ENCODE measurements around the gene ATXN7L1. TPM values are rescaled to one million over a fixed set of nuclear protein-coding genes. Genes with fewer than 3 reads are reported as not detected.
"Not testable (repeated sequence)": the region's sequence is repeated elsewhere in the genome, so short reads cannot be mapped to it uniquely, and the experiment has no call there.

Gene ATXN7L1
- total and polyA plus RNA-seq, 2 donors = 7.2 to 7.8 TPM

DNA sequence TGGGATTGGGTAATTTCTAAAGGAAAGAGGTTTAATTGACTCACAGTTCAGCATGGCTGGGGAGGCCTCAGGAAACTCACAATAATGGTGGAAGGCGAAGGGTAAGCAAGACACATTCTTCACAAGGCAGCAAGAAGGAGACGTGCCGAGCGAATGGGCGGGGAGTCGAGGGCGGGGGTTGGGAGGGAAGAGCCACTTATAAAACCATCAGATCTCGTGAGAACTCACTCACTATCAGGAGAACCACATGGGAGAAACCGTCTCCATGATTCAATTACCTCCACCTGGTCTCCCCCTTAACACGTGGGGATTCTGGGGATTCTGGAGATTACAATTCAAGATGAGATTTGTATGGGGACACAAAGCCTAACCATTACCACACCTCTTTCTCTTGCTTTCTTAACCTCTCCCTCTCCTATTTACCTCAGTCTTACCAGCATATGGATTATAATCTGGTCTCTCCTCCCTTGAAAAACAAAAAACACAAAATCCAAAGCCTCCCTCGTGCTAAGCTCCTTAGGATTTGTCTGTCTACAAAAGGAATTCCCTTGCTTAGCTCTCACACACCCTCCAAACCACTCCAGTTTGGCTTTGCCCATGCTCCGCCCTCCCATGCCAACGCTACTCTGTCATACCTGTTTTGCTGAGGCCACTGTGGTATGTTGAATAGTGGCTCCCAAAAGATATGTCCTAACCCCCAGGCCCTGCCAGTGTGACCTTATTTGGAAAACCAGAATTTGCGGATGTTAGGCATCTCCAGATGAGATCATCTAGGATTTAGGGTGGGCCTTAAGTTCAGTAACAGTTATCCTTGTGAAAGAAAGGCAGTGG is 275.5 kb downstream of the ATXN7L1 start:
- H3K4me1 ChIP-seq (ENCODE audit: control insufficient read depth in 2 of 2, insufficient read depth in 2 of 2, low read length in 2 of 2) = no peaks in the 10 kb centered on the region

DNA sequence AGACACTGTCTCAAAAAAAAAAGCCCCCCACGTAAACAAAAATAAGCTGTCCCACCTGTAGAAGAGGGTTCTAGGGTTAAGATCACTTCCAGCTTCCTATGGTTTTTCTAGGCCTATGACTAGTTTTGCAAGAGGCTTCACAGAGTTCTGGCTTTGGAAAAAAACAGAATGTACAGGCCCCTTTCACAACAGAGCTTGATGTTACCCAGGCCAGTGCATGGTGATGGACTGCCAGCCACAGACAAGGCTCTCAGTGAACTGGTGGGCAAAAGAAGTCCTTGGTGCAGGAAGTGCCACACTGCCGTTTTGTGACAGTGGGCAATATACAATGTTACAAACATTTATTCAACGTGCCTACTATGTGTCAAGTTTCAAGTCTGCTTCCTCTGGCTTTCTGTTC is 276.8 kb downstream of the ATXN7L1 start:
- Histone ChIP-seq H3K4me1 (ENCODE audit: control insufficient read depth in 2 of 2, insufficient read depth in 2 of 2, low read length in 2 of 2) (no peaks in the 10 kb centered on the region), H3K27me3 (ENCODE audit: control insufficient read depth in 2 of 2, insufficient read depth in 1 of 2, low read length in 1 of 2) (no peaks in the 10 kb centered on the region), H3K9me3 (ENCODE audit: control insufficient read depth in 2 of 2, insufficient read depth in 1 of 2, low read length in 1 of 2) (no peaks in the 10 kb centered on the region), H3K27ac (ENCODE audit: low read depth in 1 of 2, low read length in 1 of 2) (no peak overlapping the region), H3K4me3 (ENCODE audit: low read length in 2 of 2) (no peak overlapping the region), H3K36me3 (ENCODE audit: control insufficient read depth in 2 of 2, insufficient read depth in 2 of 2, low read length in 1 of 2) (no peaks in the 10 kb centered on the region)
- no peak for DNase-seq (ENCODE audit: low read depth in 6 of 9, low spot score in 9 of 9)
- WGBS = 81% methylated on average over 3 of the region's 3 CpGs

More for the DNA sequence above, 275.5 kb downstream of the ATXN7L1 start:
- Histone ChIP-seq H3K36me3 (ENCODE audit: control insufficient read depth in 2 of 2, insufficient read depth in 2 of 2, low read length in 1 of 2) (no peaks in the 10 kb centered on the region), H3K9me3 (ENCODE audit: control insufficient read depth in 2 of 2, insufficient read depth in 1 of 2, low read length in 1 of 2) (no peaks in the 10 kb centered on the region), H3K4me3 (ENCODE audit: low read length in 2 of 2) (no peak overlapping the region), H3K27ac (ENCODE audit: low read depth in 1 of 2, low read length in 1 of 2) (no peak overlapping the region), H3K27me3 (ENCODE audit: control insufficient read depth in 2 of 2, insufficient read depth in 1 of 2, low read length in 1 of 2) (no peaks in the 10 kb centered on the region)
- WGBS = 92% methylated on average over 14 of the region's 14 CpGs
- no peak for DNase-seq (ENCODE audit: low read depth in 6 of 9, low spot score in 9 of 9)

DNA sequence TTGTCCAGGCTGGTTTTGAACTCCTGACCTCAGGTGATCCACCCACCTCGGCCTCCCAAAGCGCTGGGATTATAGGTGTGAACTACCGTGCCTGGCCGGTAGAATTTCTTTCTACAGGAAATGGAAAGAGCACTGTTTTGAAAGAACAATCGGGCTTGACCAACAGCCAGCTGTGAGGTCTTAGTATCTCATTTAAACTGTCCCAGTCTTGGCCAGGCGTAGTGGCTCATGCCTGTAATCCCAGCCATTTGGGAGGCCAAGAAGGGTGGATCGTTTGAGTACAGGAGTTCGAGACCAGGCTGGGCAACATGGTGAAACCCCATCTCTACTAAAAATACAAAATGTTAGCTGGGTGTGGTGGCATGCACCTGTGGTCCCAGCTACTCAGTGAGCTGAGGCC is 277.3 kb downstream of the ATXN7L1 start:
- not testable (repeated sequence) for H3K9me3 ChIP-seq (ENCODE audit: control insufficient read depth in 2 of 2, insufficient read depth in 1 of 2, low read length in 1 of 2); H3K4me1 ChIP-seq (ENCODE audit: control insufficient read depth in 2 of 2, insufficient read depth in 2 of 2, low read length in 2 of 2); H3K4me3 ChIP-seq (ENCODE audit: low read length in 2 of 2); H3K36me3 ChIP-seq (ENCODE audit: control insufficient read depth in 2 of 2, insufficient read depth in 2 of 2, low read length in 1 of 2); DNase-seq (ENCODE audit: low read depth in 6 of 9, low spot score in 9 of 9); H3K27me3 ChIP-seq (ENCODE audit: control insufficient read depth in 2 of 2, insufficient read depth in 1 of 2, low read length in 1 of 2); H3K27ac ChIP-seq (ENCODE audit: low read depth in 1 of 2, low read length in 1 of 2)
- 93% methylated on average over 8 of the region's 8 CpGs for WGBS

DNA sequence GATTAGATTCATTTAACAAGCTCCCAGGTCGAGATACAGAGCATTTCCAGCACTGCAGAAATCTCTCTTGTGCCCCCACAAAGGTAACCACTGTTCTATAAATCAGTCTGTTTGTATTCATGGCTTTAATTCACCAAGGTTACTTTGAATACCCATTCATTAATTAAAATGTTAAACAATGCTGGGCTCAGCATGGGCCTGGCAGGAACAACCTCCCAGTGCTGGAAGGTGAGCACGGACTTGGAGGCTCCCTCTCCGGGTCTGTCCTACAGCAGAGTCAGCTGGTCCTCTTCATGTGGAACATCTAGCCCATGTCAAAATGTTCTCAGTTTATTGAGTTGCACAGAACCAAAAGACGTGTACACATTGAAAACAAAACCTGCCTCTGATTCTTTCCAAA is 279.5 kb downstream of the ATXN7L1 start:
- Histone ChIP-seq H3K9me3 (ENCODE audit: control insufficient read depth in 2 of 2, insufficient read depth in 1 of 2, low read length in 1 of 2) (no peaks in the 10 kb centered on the region), H3K4me3 (ENCODE audit: low read length in 2 of 2) (no peak overlapping the region), H3K27ac (ENCODE audit: low read depth in 1 of 2, low read length in 1 of 2) (no peak overlapping the region), H3K27me3 (ENCODE audit: control insufficient read depth in 2 of 2, insufficient read depth in 1 of 2, low read length in 1 of 2) (no peaks in the 10 kb centered on the region), H3K36me3 (ENCODE audit: control insufficient read depth in 2 of 2, insufficient read depth in 2 of 2, low read length in 1 of 2) (no peaks in the 10 kb centered on the region), H3K4me1 (ENCODE audit: control insufficient read depth in 2 of 2, insufficient read depth in 2 of 2, low read length in 2 of 2) (no peaks in the 10 kb centered on the region)
- no peak for DNase-seq (ENCODE audit: low read depth in 6 of 9, low spot score in 9 of 9)
- WGBS = 90% methylated on average over 4 of the region's 4 CpGs

DNA sequence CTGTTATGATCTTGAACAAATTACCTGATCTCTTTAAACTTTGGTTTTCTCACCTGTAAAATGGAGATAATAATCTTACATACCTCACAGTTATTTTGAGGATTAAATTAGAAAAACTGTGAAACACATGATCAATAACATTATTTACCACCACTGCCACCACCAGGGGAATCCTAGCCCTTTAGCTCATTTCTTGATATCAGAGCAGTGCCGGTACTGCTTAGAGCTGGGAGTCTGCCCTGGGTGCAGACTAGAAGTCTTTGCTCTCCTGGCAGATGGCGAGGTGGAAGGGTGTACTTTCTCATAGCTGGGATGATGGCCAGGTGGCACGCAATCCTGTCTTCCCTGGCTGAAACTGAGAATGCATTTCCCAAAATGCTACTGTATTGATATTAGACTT is 282.4 kb downstream of the ATXN7L1 start:
- Histone ChIP-seq H3K9me3 (ENCODE audit: control insufficient read depth in 2 of 2, insufficient read depth in 1 of 2, low read length in 1 of 2) (no peaks in the 10 kb centered on the region), H3K27ac (ENCODE audit: low read depth in 1 of 2, low read length in 1 of 2) (no peak overlapping the region), H3K27me3 (ENCODE audit: control insufficient read depth in 2 of 2, insufficient read depth in 1 of 2, low read length in 1 of 2) (no peaks in the 10 kb centered on the region), H3K4me1 (ENCODE audit: control insufficient read depth in 2 of 2, insufficient read depth in 2 of 2, low read length in 2 of 2) (no peaks in the 10 kb centered on the region), H3K4me3 (ENCODE audit: low read length in 2 of 2) (no peak overlapping the region), H3K36me3 (ENCODE audit: control insufficient read depth in 2 of 2, insufficient read depth in 2 of 2, low read length in 1 of 2) (no peaks in the 10 kb centered on the region)
- DNase-seq (ENCODE audit: low read depth in 6 of 9, low spot score in 9 of 9) = no peak
- 94% methylated on average over 3 of the region's 3 CpGs for WGBS

DNA sequence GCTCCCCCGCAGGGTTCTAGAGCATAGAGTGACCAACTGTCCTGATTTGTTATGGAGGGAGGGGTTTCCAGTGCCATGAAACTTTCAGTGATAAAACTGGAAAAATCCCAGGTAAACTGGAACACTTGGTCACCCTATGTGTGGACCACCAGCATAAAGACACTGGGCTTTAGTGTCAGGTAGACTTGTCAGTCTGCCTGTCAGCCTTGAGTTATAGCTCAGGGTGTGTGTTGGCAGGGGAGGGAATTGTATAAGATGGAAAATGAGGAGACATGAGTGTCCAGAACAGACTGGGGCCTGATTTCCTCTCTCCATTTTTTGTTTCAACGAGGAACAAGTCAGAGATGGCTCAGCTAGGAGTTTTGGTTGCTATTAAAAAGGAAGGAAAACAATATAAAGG is 284.9 kb downstream of the ATXN7L1 start:
- no peak for DNase-seq (ENCODE audit: low read depth in 6 of 9, low spot score in 9 of 9)
- no peaks in the 10 kb centered on the region for H3K4me1 ChIP-seq (ENCODE audit: control insufficient read depth in 2 of 2, insufficient read depth in 2 of 2, low read length in 2 of 2)
- H3K27me3 ChIP-seq (ENCODE audit: control insufficient read depth in 2 of 2, insufficient read depth in 1 of 2, low read length in 1 of 2) = no peaks in the 10 kb centered on the region
- 59% methylated on average over 2 of the region's 2 CpGs for WGBS
- H3K36me3 ChIP-seq (ENCODE audit: control insufficient read depth in 2 of 2, insufficient read depth in 2 of 2, low read length in 1 of 2) = no peaks in the 10 kb centered on the region
- no peaks in the 10 kb centered on the region for H3K9me3 ChIP-seq (ENCODE audit: control insufficient read depth in 2 of 2, insufficient read depth in 1 of 2, low read length in 1 of 2)
- no peak overlapping the region for H3K4me3 ChIP-seq (ENCODE audit: low read length in 2 of 2)
- H3K27ac ChIP-seq (ENCODE audit: low read depth in 1 of 2, low read length in 1 of 2) = no peak overlapping the region

DNA sequence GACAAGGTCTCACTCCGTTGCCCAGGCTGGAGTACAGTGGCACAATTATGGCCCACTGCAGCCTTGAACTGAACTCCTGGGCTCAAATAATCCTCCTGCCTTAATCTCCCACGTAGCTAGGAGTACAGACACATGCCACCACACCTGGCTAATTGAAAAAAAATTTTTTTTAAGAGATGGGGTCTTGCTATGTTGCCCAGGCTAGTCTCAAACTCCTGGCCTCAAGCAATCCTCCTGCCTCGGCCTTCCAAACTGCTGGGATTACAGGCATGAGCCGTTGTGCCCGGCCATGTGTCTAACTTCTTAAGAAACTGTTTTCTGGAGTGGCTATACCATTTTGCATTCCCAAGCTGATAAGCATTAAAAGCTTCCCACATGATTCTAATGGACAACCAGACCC is 285.6 kb downstream of the ATXN7L1 start:
- H3K4me1 ChIP-seq (ENCODE audit: control insufficient read depth in 2 of 2, insufficient read depth in 2 of 2, low read length in 2 of 2) = no peaks in the 10 kb centered on the region
- no peaks in the 10 kb centered on the region for H3K9me3 ChIP-seq (ENCODE audit: control insufficient read depth in 2 of 2, insufficient read depth in 1 of 2, low read length in 1 of 2)
- WGBS = 92% methylated on average over 5 of the region's 5 CpGs
- no peak overlapping the region for H3K4me3 ChIP-seq (ENCODE audit: low read length in 2 of 2)
- no peak for DNase-seq (ENCODE audit: low read depth in 6 of 9, low spot score in 9 of 9)
- H3K27me3 ChIP-seq (ENCODE audit: control insufficient read depth in 2 of 2, insufficient read depth in 1 of 2, low read length in 1 of 2) = no peaks in the 10 kb centered on the region
- no peak overlapping the region for H3K27ac ChIP-seq (ENCODE audit: low read depth in 1 of 2, low read length in 1 of 2)
- no peaks in the 10 kb centered on the region for H3K36me3 ChIP-seq (ENCODE audit: control insufficient read depth in 2 of 2, insufficient read depth in 2 of 2, low read length in 1 of 2)

DNA sequence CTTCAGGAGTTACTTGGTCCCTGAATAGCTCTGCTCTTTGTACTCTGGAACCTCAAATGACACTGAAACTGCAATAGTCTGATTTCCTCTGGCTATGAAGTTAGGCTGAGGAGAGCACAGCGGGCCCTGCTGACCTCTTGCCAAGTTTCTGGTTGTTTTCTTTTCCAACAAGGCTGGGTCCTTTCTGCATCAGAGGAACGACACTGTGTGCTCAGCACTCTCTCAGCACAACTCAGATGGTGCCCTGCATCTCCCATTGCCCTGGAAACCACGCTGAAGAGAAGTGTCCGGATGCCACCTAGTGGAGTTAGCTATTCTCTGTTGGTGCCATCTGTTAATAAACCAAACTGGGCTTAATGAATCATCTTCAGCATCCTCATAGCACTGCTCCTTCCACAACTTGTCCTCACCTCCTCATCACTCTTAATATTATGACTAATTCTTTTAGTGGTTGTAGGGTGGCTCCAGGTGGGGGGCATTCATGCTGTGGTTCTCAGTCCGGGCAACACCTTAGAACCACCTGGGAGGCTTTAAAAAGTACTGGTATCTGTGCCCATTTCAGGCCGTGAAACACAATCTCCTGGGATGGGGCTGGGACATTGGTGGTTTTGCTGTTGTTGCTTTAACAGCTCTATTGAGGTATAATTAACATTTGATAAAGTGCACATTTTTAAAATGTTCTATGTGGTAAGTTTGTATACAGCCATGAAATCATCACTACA is 286.9 kb downstream of the ATXN7L1 start:
- WGBS = 47% methylated on average over 6 of the region's 6 CpGs
- Histone ChIP-seq H3K4me3 (ENCODE audit: low read length in 2 of 2) (no peak overlapping the region), H3K27me3 (ENCODE audit: control insufficient read depth in 2 of 2, insufficient read depth in 1 of 2, low read length in 1 of 2) (no peaks in the 10 kb centered on the region), H3K27ac (ENCODE audit: low read depth in 1 of 2, low read length in 1 of 2) (no peak overlapping the region), H3K4me1 (ENCODE audit: control insufficient read depth in 2 of 2, insufficient read depth in 2 of 2, low read length in 2 of 2) (no peaks in the 10 kb centered on the region), H3K9me3 (ENCODE audit: control insufficient read depth in 2 of 2, insufficient read depth in 1 of 2, low read length in 1 of 2) (peaks cover 0 to 4% of the 10 kb centered on the region in 2 donors), H3K36me3 (ENCODE audit: control insufficient read depth in 2 of 2, insufficient read depth in 2 of 2, low read length in 1 of 2) (no peaks in the 10 kb centered on the region)
- peak; percentile 31 to 79 (median 53) for DNase-seq (ENCODE audit: low read depth in 6 of 9, low spot score in 9 of 9)

DNA sequence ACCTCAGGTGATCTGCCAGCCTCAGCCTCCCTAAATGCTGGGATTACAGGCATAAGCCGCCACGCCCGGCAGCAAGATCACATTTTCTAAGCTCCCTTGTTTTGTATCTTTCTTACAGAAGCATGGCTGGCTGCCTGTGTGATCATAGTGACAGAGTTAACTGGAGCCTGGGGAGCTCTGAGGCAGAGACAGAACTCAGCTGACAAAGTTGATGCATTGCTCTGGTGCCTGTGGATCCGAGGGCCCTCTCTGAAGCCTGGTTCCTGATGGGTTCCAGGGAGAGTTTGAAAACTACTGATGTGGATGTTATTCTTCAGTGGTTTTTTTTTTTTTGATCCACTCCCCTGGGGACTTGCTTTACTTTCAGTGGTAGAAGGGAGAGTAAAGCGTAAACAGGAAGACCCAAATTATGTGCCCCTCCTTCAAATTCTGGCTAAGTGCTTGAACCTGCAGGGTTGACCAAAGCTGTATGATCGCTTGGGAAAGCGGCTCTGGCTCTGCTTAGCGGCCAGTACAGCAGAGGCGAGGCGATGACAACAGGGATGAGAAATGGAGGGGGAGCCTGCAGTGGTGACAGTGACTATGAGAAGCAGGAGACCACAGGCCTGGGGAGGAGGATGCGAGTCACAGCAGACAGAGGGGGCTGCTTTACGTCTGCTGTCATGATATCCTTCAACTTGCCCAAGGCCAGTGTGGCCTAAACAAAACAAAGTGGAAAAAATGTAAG is 288.3 kb downstream of the ATXN7L1 start:
- peaks cover 2 to 9% of the 10 kb centered on the region in 2 donors for H3K9me3 ChIP-seq (ENCODE audit: control insufficient read depth in 2 of 2, insufficient read depth in 1 of 2, low read length in 1 of 2)
- DNase-seq (ENCODE audit: low read depth in 6 of 9, low spot score in 9 of 9) = no peak
- H3K4me3 ChIP-seq (ENCODE audit: low read length in 2 of 2) = no peak overlapping the region
- no peaks in the 10 kb centered on the region for H3K4me1 ChIP-seq (ENCODE audit: control insufficient read depth in 2 of 2, insufficient read depth in 2 of 2, low read length in 2 of 2)
- H3K36me3 ChIP-seq (ENCODE audit: control insufficient read depth in 2 of 2, insufficient read depth in 2 of 2, low read length in 1 of 2) = no peaks in the 10 kb centered on the region
- H3K27me3 ChIP-seq (ENCODE audit: control insufficient read depth in 2 of 2, insufficient read depth in 1 of 2, low read length in 1 of 2) = no peaks in the 10 kb centered on the region
- 95% methylated on average over 12 of the region's 12 CpGs for WGBS
- no peak overlapping the region for H3K27ac ChIP-seq (ENCODE audit: low read depth in 1 of 2, low read length in 1 of 2)
